ENCODE measurements around the gene ANKMY1.

DNA sequence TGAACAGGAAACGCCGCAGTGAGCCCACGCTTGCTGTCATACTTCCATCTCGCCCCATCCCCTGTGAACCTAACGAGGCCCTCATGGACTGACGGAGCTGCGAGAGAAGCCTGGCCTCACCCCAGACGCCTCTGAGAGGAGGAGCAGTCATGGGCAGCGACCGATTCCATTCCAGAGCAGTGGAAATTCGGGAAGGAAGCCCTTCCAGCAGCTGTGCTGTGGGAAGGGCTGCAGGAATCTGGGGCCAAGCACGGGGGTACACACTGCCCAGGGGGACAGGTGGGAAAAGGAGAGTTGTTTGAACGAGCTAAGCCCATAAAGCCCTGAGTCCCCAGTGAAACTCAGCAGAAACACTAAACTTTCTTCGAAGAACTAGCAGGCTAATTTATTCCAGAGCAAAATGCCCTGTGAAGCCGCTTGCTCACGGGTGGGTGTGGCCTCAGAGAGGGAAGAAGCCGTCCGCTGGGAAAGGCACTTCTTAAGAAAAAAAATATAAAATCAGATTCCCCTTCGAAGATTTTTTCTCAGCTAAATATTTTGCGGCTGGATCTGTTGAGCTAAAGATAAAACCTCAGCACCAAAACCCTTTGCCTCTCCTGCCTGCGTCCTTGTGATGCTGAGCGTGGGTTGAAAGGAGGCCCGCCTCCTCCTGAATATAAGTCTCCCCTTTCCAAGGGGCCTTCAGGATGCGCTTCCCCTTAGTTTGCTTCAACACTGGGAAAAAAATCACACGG lies 38.2 kb downstream of the ANKMY1 start:
- TF ChIP-seq, protein P1, sequence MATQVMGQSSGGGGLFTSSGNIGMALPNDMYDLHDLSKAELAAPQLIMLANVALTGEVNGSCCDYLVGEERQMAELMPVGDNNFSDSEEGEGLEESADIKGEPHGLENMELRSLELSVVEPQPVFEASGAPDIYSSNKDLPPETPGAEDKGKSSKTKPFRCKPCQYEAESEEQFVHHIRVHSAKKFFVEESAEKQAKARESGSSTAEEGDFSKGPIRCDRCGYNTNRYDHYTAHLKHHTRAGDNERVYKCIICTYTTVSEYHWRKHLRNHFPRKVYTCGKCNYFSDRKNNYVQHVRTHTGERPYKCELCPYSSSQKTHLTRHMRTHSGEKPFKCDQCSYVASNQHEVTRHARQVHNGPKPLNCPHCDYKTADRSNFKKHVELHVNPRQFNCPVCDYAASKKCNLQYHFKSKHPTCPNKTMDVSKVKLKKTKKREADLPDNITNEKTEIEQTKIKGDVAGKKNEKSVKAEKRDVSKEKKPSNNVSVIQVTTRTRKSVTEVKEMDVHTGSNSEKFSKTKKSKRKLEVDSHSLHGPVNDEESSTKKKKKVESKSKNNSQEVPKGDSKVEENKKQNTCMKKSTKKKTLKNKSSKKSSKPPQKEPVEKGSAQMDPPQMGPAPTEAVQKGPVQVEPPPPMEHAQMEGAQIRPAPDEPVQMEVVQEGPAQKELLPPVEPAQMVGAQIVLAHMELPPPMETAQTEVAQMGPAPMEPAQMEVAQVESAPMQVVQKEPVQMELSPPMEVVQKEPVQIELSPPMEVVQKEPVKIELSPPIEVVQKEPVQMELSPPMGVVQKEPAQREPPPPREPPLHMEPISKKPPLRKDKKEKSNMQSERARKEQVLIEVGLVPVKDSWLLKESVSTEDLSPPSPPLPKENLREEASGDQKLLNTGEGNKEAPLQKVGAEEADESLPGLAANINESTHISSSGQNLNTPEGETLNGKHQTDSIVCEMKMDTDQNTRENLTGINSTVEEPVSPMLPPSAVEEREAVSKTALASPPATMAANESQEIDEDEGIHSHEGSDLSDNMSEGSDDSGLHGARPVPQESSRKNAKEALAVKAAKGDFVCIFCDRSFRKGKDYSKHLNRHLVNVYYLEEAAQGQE (IDR thresholded peaks at IDR 0.05; ENCODE audit: unreplicated experiment), result no peak
- TF ChIP-seq, protein P2, sequence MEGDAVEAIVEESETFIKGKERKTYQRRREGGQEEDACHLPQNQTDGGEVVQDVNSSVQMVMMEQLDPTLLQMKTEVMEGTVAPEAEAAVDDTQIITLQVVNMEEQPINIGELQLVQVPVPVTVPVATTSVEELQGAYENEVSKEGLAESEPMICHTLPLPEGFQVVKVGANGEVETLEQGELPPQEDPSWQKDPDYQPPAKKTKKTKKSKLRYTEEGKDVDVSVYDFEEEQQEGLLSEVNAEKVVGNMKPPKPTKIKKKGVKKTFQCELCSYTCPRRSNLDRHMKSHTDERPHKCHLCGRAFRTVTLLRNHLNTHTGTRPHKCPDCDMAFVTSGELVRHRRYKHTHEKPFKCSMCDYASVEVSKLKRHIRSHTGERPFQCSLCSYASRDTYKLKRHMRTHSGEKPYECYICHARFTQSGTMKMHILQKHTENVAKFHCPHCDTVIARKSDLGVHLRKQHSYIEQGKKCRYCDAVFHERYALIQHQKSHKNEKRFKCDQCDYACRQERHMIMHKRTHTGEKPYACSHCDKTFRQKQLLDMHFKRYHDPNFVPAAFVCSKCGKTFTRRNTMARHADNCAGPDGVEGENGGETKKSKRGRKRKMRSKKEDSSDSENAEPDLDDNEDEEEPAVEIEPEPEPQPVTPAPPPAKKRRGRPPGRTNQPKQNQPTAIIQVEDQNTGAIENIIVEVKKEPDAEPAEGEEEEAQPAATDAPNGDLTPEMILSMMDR (conservative IDR thresholded peaks at IDR 0.05; ENCODE audit: low read depth in 2 of 2), result no peak
- TF ChIP-seq EZH2 (IDR thresholded peaks at IDR 0.05; ENCODE audit: low read depth, unreplicated experiment), result no peak
- no peak for TF ChIP-seq POLR2AphosphoS5 (IDR thresholded peaks at IDR 0.05; ENCODE audit: low read depth)
